PC-9 (cell line): ENCODE data around the gene PGBD5. TPM values are rescaled to one million over a fixed set of nuclear protein-coding genes. Genes with fewer than 3 reads are reported as not detected.

Source experiments
- BruUV-seq: library from RNA; stranded (reverse); fragments of 400-500 nt; replicated peaks from 2 replicates; lab custom pipeline; 2021; lab: Mats Ljungman, UMichigan
- CTCF ChIA-PET: fragments of 300-600 bp; sonication (Branson Sonifier 250); formaldehyde crosslinking; loops from one replicate; lab custom pipeline; 2022; ENCODE audit warnings: antibody characterized with exemption; lab: Charles Lee
- POLR2A ChIA-PET: fragments of 300-600 bp; sonication (Branson Sonifier 250); formaldehyde crosslinking; loops from one replicate; lab custom pipeline; 2022; ENCODE audit warnings: antibody characterized with exemption; ENCODE audit not compliant: unreplicated experiment; lab: Charles Lee
- DNase-seq, 2 experiments: peaks; one replicate each; pipeline versions ENCODE4 v3.0.0 to v3.0.0-alpha.2; 2015 to 2022; ENCODE audit warnings: mixed read lengths in 1 of 2
- H2AFZ ChIP-seq: fragments of 200-600 bp; sonication (generic); 2 replicates; pipeline ENCODE4 v1.8.1; 2017; ENCODE audit warnings: antibody characterized with exemption
- H3F3A ChIP-seq: fragments of 200-600 bp; sonication (generic); 2 replicates; pipeline ENCODE4 v1.8.1; 2017; ENCODE audit warnings: antibody characterized with exemption, mild to moderate bottlenecking, low read depth; ENCODE audit not compliant: insufficient read depth
- H3K27ac ChIP-seq: fragments of 200-600 bp; sonication (generic); 2 replicates; pipeline ENCODE4 v1.6.1; 2016; ENCODE audit warnings: mixed run types
- H3K27me3 ChIP-seq: fragments of 200-600 bp; sonication (generic); 2 replicates; pipeline ENCODE4 v1.6.1; 2016; ENCODE audit warnings: low read depth, mixed run types; ENCODE audit not compliant: insufficient read depth
- H3K36me3 ChIP-seq: fragments of 200-600 bp; sonication (generic); 2 replicates; pipeline ENCODE4 v1.6.1; 2016; ENCODE audit warnings: low read depth, mixed run types
- H3K4me1 ChIP-seq: fragments of 200-600 bp; sonication (generic); replicated peaks from 2 replicates; pipeline ENCODE4 v1.6.1; 2016; ENCODE audit warnings: mixed run types; ENCODE audit not compliant: insufficient read depth
- H3K4me2 ChIP-seq: fragments of 200-600 bp; sonication (generic); 2 replicates; pipeline ENCODE4 v1.6.1; 2017; ENCODE audit warnings: mixed run types
- H3K4me3 ChIP-seq: fragments of 200-600 bp; sonication (generic); 2 replicates; pipeline ENCODE4 v1.6.1; 2016; ENCODE audit warnings: mixed run types
- H3K79me2 ChIP-seq: fragments of 200-600 bp; sonication (generic); 2 replicates; pipeline ENCODE4 v1.6.1; 2017; ENCODE audit warnings: low read depth, mixed run types
- H3K9me2 ChIP-seq: fragments of 200-600 bp; sonication (generic); 2 replicates; pipeline ENCODE4 v1.8.1; 2017; ENCODE audit warnings: mild to moderate bottlenecking; ENCODE audit not compliant: insufficient read depth
- H3K9me3 ChIP-seq: fragments of 200-600 bp; sonication (generic); 2 replicates; pipeline ENCODE4 v1.8.1; 2016; ENCODE audit warnings: low read depth; ENCODE audit not compliant: insufficient read depth
- H4K20me1 ChIP-seq: fragments of 200-600 bp; sonication (generic); 2 replicates; pipeline ENCODE4 v1.8.1; 2017; ENCODE audit not compliant: insufficient read depth
- CTCF ChIP-seq: fragments of 200-600 bp; sonication (generic); conservative IDR thresholded peaks from 2 replicates; pipeline ENCODE4 v1.6.1; 2017; ENCODE audit warnings: mixed run types, antibody characterized with exemption, mild to moderate bottlenecking, moderate library complexity
- EZH2 ChIP-seq: fragments of 200-600 bp; sonication (generic); IDR thresholded peaks from 2 replicates; pipeline ENCODE4 v1.8.0; 2017; ENCODE audit warnings: antibody characterized with exemption, low read depth
- intact Hi-C: fragments of 100-400 bp; cut with micrococcal nuclease; formaldehyde crosslinking; loops from one replicate; pipeline ENCODE4 v1.10.0; 2022; ENCODE audit not compliant: unreplicated experiment
- total RNA-seq: library from RNA; stranded (reverse); gene quantifications from 2 replicates; pipeline ENCODE4 v1.2.3, GENCODE V29; 2021

Gene PGBD5
- total RNA-seq, 1 experiment from 2014 or later, result not detected

- no TSS peak for BruUV-seq
- POLR2A ChIA-PET, result interaction anchor here (0.6 kb wide), 1 partner anchor 135 kb away, joined by 3 read pairs; no protein-coding TSS in a partner anchor
- peaks cover 81% of the 10 kb centered on the region for H3K27me3 ChIP-seq
- no peaks in the 10 kb centered on the region for H3K9me3 ChIP-seq
- no peaks in the 10 kb centered on the region for H3K9me2 ChIP-seq
- H3K4me3 ChIP-seq, result no peak overlapping the region
- no peak overlapping the region for H2AFZ ChIP-seq
- H3K27ac ChIP-seq, result no peak overlapping the region
- TF ChIP-seq EZH2 (no peak), CTCF (no peak)
- DNase-seq, result no peak
- no peaks in the 10 kb centered on the region for H3K36me3 ChIP-seq
- intact Hi-C loops, result no loop called here
- H3F3A ChIP-seq, result no peaks in the 10 kb centered on the region
- CTCF ChIA-PET, result no interaction called here
- no peaks in the 10 kb centered on the region for H4K20me1 ChIP-seq
- H3K4me2 ChIP-seq, result no peak overlapping the region
- no peaks in the 10 kb centered on the region for H3K79me2 ChIP-seq
- H3K4me1 ChIP-seq, result no peaks in the 10 kb centered on the region
Observed at GRCh38 chr1:230415405-230416132, 10.6 kb downstream of the PGBD5 start.

- Histone ChIP-seq H3K36me3 (no peaks in the 10 kb centered on the region), H3K79me2 (no peaks in the 10 kb centered on the region), H3K27ac (no peak overlapping the region), H3K4me3 (no peak overlapping the region), H2AFZ (no peak overlapping the region), H3F3A (no peaks in the 10 kb centered on the region), H3K4me1 (no peaks in the 10 kb centered on the region), H4K20me1 (no peaks in the 10 kb centered on the region), H3K27me3 (peaks cover 75% of the 10 kb centered on the region), H3K4me2 (no peak overlapping the region), H3K9me3 (no peaks in the 10 kb centered on the region), H3K9me2 (no peaks in the 10 kb centered on the region)
- BruUV-seq, result no TSS peak
- ChIA-PET CTCF (no interaction called here), POLR2A (no interaction called here)
- intact Hi-C loops, result no loop called here
- DNase-seq, result no peak
- TF ChIP-seq EZH2 (no peak), CTCF (no peak)
Observed at GRCh38 chr1:230414694-230415093, 11.4 kb downstream of the PGBD5 start.

GRCh38 chr1:230414102-230414501 is 12.0 kb downstream of the PGBD5 start:
- Histone ChIP-seq H3K4me2 (no peak overlapping the region), H4K20me1 (no peaks in the 10 kb centered on the region), H3K9me3 (no peaks in the 10 kb centered on the region), H3K27me3 (peaks cover 69% of the 10 kb centered on the region), H3K79me2 (no peaks in the 10 kb centered on the region), H3K36me3 (no peaks in the 10 kb centered on the region), H2AFZ (no peak overlapping the region), H3K27ac (no peak overlapping the region), H3F3A (no peaks in the 10 kb centered on the region), H3K4me1 (no peaks in the 10 kb centered on the region), H3K4me3 (no peak overlapping the region), H3K9me2 (no peaks in the 10 kb centered on the region)
- DNase-seq, result no peak
- TF ChIP-seq EZH2 (no peak), CTCF (no peak)
- POLR2A ChIA-PET, result no interaction called here
- CTCF ChIA-PET, result no interaction called here
- intact Hi-C loops, result no loop called here
- no TSS peak for BruUV-seq
